HCT116 (cell line): Measurements from ENCODE around the gene NPIPB2. TPM values are rescaled to one million over a fixed set of nuclear protein-coding genes. Genes with fewer than 3 reads are reported as not detected.

Experiments used
- ATAC-seq: fragments of 200-7000 bp; cut with Tn5 transposase; 2 replicates; pipeline ENCODE4 v1.9.1; 2020; ENCODE audit warnings: mild to moderate bottlenecking, moderate library complexity
- BruUV-seq: library from RNA; stranded (reverse); fragments of 400-500 nt; replicated peaks from 2 replicates; lab custom pipeline; 2021; lab: Mats Ljungman, UMichigan
- CTCF ChIA-PET: fragments of 300-600 bp; sonication (Branson Sonifier 250); formaldehyde crosslinking; loops from one replicate; lab custom pipeline; 2021; ENCODE audit warnings: antibody characterized with exemption; lab: Charles Lee
- POLR2A ChIA-PET: fragments of 300-600, 350-600 bp; sonication (Branson Sonifier 250); formaldehyde crosslinking; loops from one replicate; lab custom pipeline; 2021; ENCODE audit warnings: antibody characterized with exemption; lab: Charles Lee
- RAD21 ChIA-PET, 2 experiments: fragments of 300-600 bp; sonication (Branson Sonifier 250); formaldehyde crosslinking; loops; one replicate each; lab custom pipeline; 2023; ENCODE audit warnings: low total read pairs in 2 of 2; ENCODE audit not compliant: uncharacterized antibody in 2 of 2, unreplicated experiment in 2 of 2, low non-redundant PET in 1 of 2; lab: Charles Lee
- DNase-seq: peaks from one replicate; pipeline ENCODE4 v3.0.0-alpha.2; 2010; ENCODE audit warnings: low read depth, low spot score
- H2AFZ ChIP-seq: fragments of 200-600 bp; shearing (Covaris generic), sonication (generic); 2 replicates; pipeline ENCODE4 v1.6.1; 2017; ENCODE audit warnings: low read depth, mixed run types, mixed read lengths, antibody characterized with exemption, low read length; ENCODE audit not compliant: poor library complexity, severe bottlenecking
- H3K27ac ChIP-seq: 2 replicates; pipeline ENCODE4 v1.5.1; 2012; ENCODE audit warnings: low read depth, low read length
- H3K27me3 ChIP-seq: fragments of 200-600 bp; sonication (generic); 2 replicates; pipeline ENCODE4 v1.6.1; 2016; ENCODE audit warnings: mixed run types, low read length, mixed read lengths; ENCODE audit not compliant: insufficient read depth
- H3K36me3 ChIP-seq, 2 experiments: fragments of 200-500 bp in 1 of 2; fragments of 200-600 bp in 1 of 2; sonication (Bioruptor generic) in 1 of 2; sonication (generic) in 1 of 2; 2 replicates each; pipeline versions ENCODE4 v1.5.1 to v1.6.1; 2014 to 2016; ENCODE audit warnings: low read length in 2 of 2, inconsistent platforms in 1 of 2, mixed read lengths in 1 of 2, mixed run types in 1 of 2; ENCODE audit not compliant: insufficient read depth in 2 of 2, control insufficient read depth in 1 of 2
- H3K4me1 ChIP-seq, 2 experiments: fragments of 200-600 bp in 1 of 2; sonication (generic) in 1 of 2; 2 replicates each; pipeline versions ENCODE4 v1.5.1 to v1.6.1; 2012 to 2017; ENCODE audit warnings: low read length in 2 of 2, inconsistent platforms in 1 of 2, mild to moderate bottlenecking in 1 of 2, mixed read lengths in 1 of 2, mixed run types in 1 of 2, moderate library complexity in 1 of 2; ENCODE audit not compliant: insufficient read depth in 2 of 2, control insufficient read depth in 1 of 2
- H3K4me2 ChIP-seq: fragments of 200-600 bp; sonication (generic); 2 replicates; pipeline ENCODE4 v1.6.1; 2017; ENCODE audit warnings: mixed run types, low read length, mixed read lengths
- H3K4me3 ChIP-seq, 2 experiments: fragments of 200-600 bp in 1 of 2; sonication (generic) in 1 of 2; replicated peaks in 1 of 2; 2 replicates each; pipeline ENCODE4 v1.5.1; 2011 to 2016; ENCODE audit warnings: low read length in 2 of 2, control low read depth in 1 of 2, low read depth in 1 of 2, mild to moderate bottlenecking in 1 of 2, mixed read lengths in 1 of 2, mixed run types in 1 of 2
- H3K79me2 ChIP-seq: fragments of 200-600 bp; sonication (generic); 2 replicates; pipeline ENCODE4 v1.6.1; 2017; ENCODE audit warnings: mild to moderate bottlenecking, mixed run types, low read length, moderate library complexity, mixed read lengths; ENCODE audit not compliant: insufficient read depth
- H3K9ac ChIP-seq: fragments of 200-600 bp; sonication (generic); 2 replicates; pipeline ENCODE4 v1.6.1; 2016; ENCODE audit warnings: low read length, mixed read lengths
- H3K9me2 ChIP-seq: fragments of 200-600 bp; sonication (generic), shearing (Covaris generic); 2 replicates; pipeline ENCODE4 v1.6.1; 2017; ENCODE audit warnings: mixed run types, mild to moderate bottlenecking, moderate library complexity; ENCODE audit not compliant: insufficient read depth
- H3K9me3 ChIP-seq, 2 experiments: fragments of 200-500 bp in 1 of 2; fragments of 200-600 bp in 1 of 2; sonication (Bioruptor generic) in 1 of 2; sonication (generic) in 1 of 2; 2 replicates each; pipeline ENCODE4 v1.6.1; 2014 to 2017; ENCODE audit warnings: low read length in 2 of 2, mixed read lengths in 2 of 2, inconsistent platforms in 1 of 2, low read depth in 1 of 2, mild to moderate bottlenecking in 1 of 2, mixed run types in 1 of 2, moderate library complexity in 1 of 2; ENCODE audit not compliant: control insufficient read depth in 1 of 2, insufficient read depth in 1 of 2
- H4K20me1 ChIP-seq: fragments of 200-600 bp; sonication (generic), shearing (Covaris generic); 2 replicates; pipeline ENCODE4 v1.6.1; 2017; ENCODE audit warnings: mixed run types, mild to moderate bottlenecking, moderate library complexity; ENCODE audit not compliant: insufficient read depth
- CBX3 ChIP-seq: IDR thresholded peaks from 2 replicates; pipeline ENCODE4 v1.6.1; 2012; ENCODE audit warnings: low read depth
- CEBPB ChIP-seq: IDR thresholded peaks from 2 replicates; pipeline ENCODE4 v1.6.1; 2012; ENCODE audit warnings: low read depth
- EGR1 ChIP-seq: IDR thresholded peaks from 2 replicates; pipeline ENCODE4 v1.6.1; 2012; ENCODE audit warnings: low read depth
- ELF1 ChIP-seq: IDR thresholded peaks from 2 replicates; pipeline ENCODE4 v1.6.1; 2012; ENCODE audit warnings: low read depth, borderline replicate concordance
- EZH2phosphoT487 ChIP-seq: fragments of 200-600 bp; IDR thresholded peaks from 2 replicates; pipeline ENCODE4 v1.6.1; 2018; ENCODE audit warnings: antibody characterized with exemption, borderline replicate concordance
- FOSL1 ChIP-seq: IDR thresholded peaks from 2 replicates; pipeline ENCODE4 v1.6.1; 2012; ENCODE audit warnings: low read depth
- POLR2A ChIP-seq: IDR thresholded peaks from 2 replicates; pipeline ENCODE4 v1.7.0; 2011; ENCODE audit warnings: borderline replicate concordance; ENCODE audit not compliant: insufficient read depth, insufficient read length; ENCODE audit errors: extremely low read depth
- RAD21 ChIP-seq: IDR thresholded peaks from 2 replicates; pipeline ENCODE4 v1.6.1; 2012; ENCODE audit warnings: low read depth, mild to moderate bottlenecking
- SP1 ChIP-seq: IDR thresholded peaks from 2 replicates; pipeline ENCODE4 v1.6.1; 2012; ENCODE audit warnings: low read depth
- ZNF274 ChIP-seq: fragments of 200-500 bp; sonication (Bioruptor generic); IDR thresholded peaks from 2 replicates; pipeline ENCODE4 v1.6.1; 2014; ENCODE audit warnings: mild to moderate bottlenecking, low read depth, low read length, inconsistent platforms
- intact Hi-C: fragments of 100-400 bp; cut with micrococcal nuclease; formaldehyde crosslinking; loops from 2 replicates; pipeline ENCODE4 v1.10.0; 2022
- total RNA-seq: library from RNA; stranded (reverse); gene quantifications from one replicate; pipeline ENCODE4 v1.2.1, GENCODE V29; 2021; ENCODE audit not compliant: unreplicated experiment
- TF ChIP-seq, protein P1 (sequence below), 3 experiments: fragments of 200-600 bp in 1 of 3; sonication (generic) in 1 of 3; IDR thresholded peaks in 2 of 3; conservative IDR thresholded peaks in 1 of 3; 2 replicates each; pipeline ENCODE4 v1.5.1; 2012 to 2017; ENCODE audit warnings: low read depth in 2 of 3, low read length in 2 of 3, antibody characterized with exemption in 1 of 3, borderline replicate concordance in 1 of 3, control low read depth in 1 of 3, mild to moderate bottlenecking in 1 of 3, mixed read lengths in 1 of 3, mixed run types in 1 of 3, moderate library complexity in 1 of 3; ENCODE audit not compliant: insufficient read depth in 1 of 3
- TF ChIP-seq, protein P2 (sequence below): IDR thresholded peaks from 2 replicates; pipeline ENCODE4 v1.6.1; 2012

NPIPB2 gene
- total RNA-seq, 1 experiment from 2014 or later = 10.7 TPM

DNA sequence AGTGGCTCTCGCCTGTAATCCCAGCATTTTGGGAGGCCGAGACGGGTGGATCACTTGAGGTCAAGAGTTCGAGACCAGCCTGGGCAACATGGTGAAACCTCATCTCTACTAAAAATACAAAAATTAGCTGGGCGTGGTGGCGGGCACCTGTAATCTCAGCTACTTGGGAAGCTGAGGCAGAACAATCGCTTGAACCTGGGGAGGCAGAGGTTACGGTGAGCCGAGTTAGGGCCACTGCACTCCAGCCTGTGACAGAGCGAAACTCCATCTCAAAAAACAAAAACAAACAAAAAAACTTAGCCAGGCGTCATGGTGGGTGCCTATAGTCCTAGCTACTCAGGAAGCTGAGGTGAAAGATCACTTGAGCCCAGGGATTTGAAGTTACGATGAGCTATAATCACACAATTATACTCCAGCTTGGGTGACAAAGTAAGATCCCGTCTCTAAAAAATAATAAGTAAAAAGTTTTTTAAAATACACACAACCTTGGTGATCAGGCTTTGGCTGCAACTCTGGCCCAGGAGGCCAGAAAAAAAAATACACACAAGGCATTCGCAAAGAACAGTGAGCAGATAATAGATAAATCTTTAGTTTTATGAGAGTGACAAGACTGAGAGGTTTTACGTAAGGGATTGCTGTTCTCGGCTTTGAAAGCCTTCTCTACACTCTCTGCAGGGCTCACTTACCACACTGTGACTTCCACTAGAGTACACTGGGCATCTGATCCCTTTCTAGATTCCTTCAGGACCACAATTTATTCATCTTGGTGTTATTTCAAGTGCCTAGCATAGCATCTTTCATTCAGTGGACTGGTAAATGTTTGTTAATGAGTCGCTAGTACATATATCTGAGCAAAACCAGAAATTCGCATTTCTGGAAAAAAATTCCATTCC, 31.9 kb downstream of the NPIPB2 start (continued):
- TF ChIP-seq SP1 (no peak), CEBPB (no peak)

DNA sequence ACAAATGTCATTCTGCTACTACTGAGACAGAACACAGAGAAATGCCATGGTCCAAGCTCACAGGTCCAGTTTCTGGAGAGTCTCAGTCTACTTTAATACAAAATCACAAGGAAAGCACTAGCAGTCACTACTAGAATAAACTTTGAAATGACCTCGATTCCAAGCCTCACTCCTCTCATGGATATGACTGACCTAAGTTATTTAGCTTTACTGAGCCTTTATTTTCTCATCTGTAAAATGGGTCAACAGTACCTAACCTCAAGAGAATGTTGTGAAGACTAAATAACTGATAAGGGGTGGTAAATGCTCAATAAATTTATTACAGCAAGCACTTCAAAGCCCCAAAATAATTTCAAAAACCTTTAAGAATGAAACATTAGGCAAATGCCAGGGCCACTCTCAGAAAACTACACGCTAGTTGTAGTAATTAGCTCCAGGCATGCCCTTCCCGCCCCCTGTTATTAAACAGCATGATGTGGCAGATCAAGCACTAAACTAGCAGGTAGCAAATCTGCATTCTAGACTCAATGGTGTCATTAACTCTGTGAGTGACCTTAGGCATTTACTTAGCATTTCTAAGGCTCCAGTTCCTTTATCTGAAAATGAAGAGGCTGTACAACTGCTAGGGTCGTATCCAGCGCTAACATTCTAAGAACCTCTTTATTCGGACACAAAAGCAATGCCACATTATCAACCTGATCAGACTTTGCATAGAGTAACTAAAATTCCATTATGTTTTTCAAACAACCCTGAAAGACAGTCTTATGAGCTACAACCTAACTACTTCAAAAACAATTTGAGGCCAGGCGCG, 34.5 kb downstream of the NPIPB2 start:
- Histone ChIP-seq H3K79me2 (peaks cover 98% of the 10 kb centered on the region), H3K4me2 (no peak overlapping the region), H3K4me1 (no peaks in the 10 kb centered on the region), H3K27me3 (no peaks in the 10 kb centered on the region), H3K9me2 (no peaks in the 10 kb centered on the region), H2AFZ (no peak overlapping the region), H3K27ac (no peak overlapping the region), H4K20me1 (peaks cover 21% of the 10 kb centered on the region), H3K4me3 (no peak overlapping the region), H3K9me3 (no peaks in the 10 kb centered on the region), H3K36me3 (peaks cover 9 to 15% of the 10 kb centered on the region in 2 experiments), H3K9ac (no peak overlapping the region)
- no TSS peak for BruUV-seq
- ATAC-seq = no peak
- no peak for DNase-seq
- TF ChIP-seq, protein P1, sequence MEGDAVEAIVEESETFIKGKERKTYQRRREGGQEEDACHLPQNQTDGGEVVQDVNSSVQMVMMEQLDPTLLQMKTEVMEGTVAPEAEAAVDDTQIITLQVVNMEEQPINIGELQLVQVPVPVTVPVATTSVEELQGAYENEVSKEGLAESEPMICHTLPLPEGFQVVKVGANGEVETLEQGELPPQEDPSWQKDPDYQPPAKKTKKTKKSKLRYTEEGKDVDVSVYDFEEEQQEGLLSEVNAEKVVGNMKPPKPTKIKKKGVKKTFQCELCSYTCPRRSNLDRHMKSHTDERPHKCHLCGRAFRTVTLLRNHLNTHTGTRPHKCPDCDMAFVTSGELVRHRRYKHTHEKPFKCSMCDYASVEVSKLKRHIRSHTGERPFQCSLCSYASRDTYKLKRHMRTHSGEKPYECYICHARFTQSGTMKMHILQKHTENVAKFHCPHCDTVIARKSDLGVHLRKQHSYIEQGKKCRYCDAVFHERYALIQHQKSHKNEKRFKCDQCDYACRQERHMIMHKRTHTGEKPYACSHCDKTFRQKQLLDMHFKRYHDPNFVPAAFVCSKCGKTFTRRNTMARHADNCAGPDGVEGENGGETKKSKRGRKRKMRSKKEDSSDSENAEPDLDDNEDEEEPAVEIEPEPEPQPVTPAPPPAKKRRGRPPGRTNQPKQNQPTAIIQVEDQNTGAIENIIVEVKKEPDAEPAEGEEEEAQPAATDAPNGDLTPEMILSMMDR (IDR thresholded peaks at IDR 0.05 in 2 of 3, conservative IDR thresholded peaks at IDR 0.05 in 1 of 3; ENCODE audit: borderline replicate concordance in 1 of 3, insufficient read depth in 1 of 3, low read depth in 2 of 3, low read length in 2 of 3) = no peak
- no peak for TF ChIP-seq EGR1
- no peak for TF ChIP-seq EZH2phosphoT487
- TF ChIP-seq ELF1 = no peak
- TF ChIP-seq, protein P2, sequence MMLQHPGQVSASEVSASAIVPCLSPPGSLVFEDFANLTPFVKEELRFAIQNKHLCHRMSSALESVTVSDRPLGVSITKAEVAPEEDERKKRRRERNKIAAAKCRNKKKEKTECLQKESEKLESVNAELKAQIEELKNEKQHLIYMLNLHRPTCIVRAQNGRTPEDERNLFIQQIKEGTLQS = no peak
- no peak for TF ChIP-seq CEBPB
- no peak for TF ChIP-seq FOSL1
- no peak for TF ChIP-seq ZNF274
- TF ChIP-seq CBX3 = no peak
- no peak for TF ChIP-seq RAD21
- no peak for TF ChIP-seq POLR2A
- intact Hi-C loops = no loop called here
- ChIA-PET POLR2A (interaction anchor here (1.0 kb wide), 1 partner anchor 9 kb away, joined by 3 read pairs; the partner anchor contains the start of gene GSPT1), RAD21 (no interaction called here), CTCF (no interaction called here)
